CD4-positive, alpha-beta T cell (primary cell): ENCODE results near the gene NAT8. TPM values are rescaled to one million over a fixed set of nuclear protein-coding genes. Genes with fewer than 3 reads are reported as not detected.
"Not testable (repeated sequence)": the region's sequence is repeated elsewhere in the genome, so short reads cannot be mapped to it uniquely, and the experiment has no call there.

Experiments
- ATAC-seq: fragments of 200-7000 bp; cut with Tn5 transposase; one replicate; pipeline ENCODE4 v1.10.0; 2022; ENCODE audit warnings: mild to moderate bottlenecking; ENCODE audit not compliant: poor library complexity
- CTCF ChIA-PET: fragments of 350-600 bp; sonication (Branson Sonifier 250); formaldehyde crosslinking; loops from one replicate; lab custom pipeline; 2021; ENCODE audit warnings: antibody characterized with exemption, inconsistent platforms; lab: Charles Lee
- POLR2A ChIA-PET: fragments of 350-600 bp; sonication (Branson Sonifier 250); formaldehyde crosslinking; loops from one replicate; lab custom pipeline; 2021; ENCODE audit warnings: antibody characterized with exemption, inconsistent platforms; lab: Charles Lee
- DNase-seq, 14 experiments: peaks; one replicate each; pipeline ENCODE4 v3.0.0-alpha.2; 2013 to 2020; ENCODE audit warnings: mixed read lengths in 2 of 14
- H3K27ac ChIP-seq, 2 donors: one replicate each; pipeline versions ENCODE4 v1.5.1 to v1.7.0; 2013; ENCODE audit warnings: low read length in 2 of 2, low read depth in 1 of 2, mild to moderate bottlenecking in 1 of 2
- H3K27me3 ChIP-seq, 2 experiments: 1 replicate in 1 of 2; 2 replicates in 1 of 2; pipeline versions ENCODE4 v1.6.1 to v1.7.0; 2013; ENCODE audit warnings: low read length in 2 of 2, control low read depth in 1 of 2, mild to moderate bottlenecking in 1 of 2, moderate library complexity in 1 of 2; ENCODE audit not compliant: insufficient read depth in 2 of 2, control insufficient read depth in 1 of 2
- H3K36me3 ChIP-seq: one replicate; pipeline ENCODE4 v1.6.1; 2013; ENCODE audit warnings: low read length, control low read depth; ENCODE audit not compliant: insufficient read depth
- H3K4me1 ChIP-seq: one replicate; pipeline ENCODE4 v1.6.1; 2013; ENCODE audit warnings: low read length, control low read depth; ENCODE audit not compliant: insufficient read depth
- H3K4me3 ChIP-seq: one replicate; pipeline ENCODE4 v1.5.1; 2013; ENCODE audit warnings: mild to moderate bottlenecking, low read length, moderate library complexity
- H3K9me3 ChIP-seq, 2 experiments: 1 replicate in 1 of 2; 2 replicates in 1 of 2; pipeline versions ENCODE4 v1.6.1 to v1.7.0; 2013; ENCODE audit warnings: low read length in 2 of 2, mild to moderate bottlenecking in 2 of 2, control low read depth in 1 of 2, moderate library complexity in 1 of 2; ENCODE audit not compliant: control insufficient read depth in 1 of 2, insufficient read depth in 1 of 2
- H3K27ac Mint-ChIP-seq: one replicate; pipeline ENCODE4 v1.8.0; 2020; ENCODE audit warnings: mixed read lengths
- H3K27me3 Mint-ChIP-seq: one replicate; pipeline ENCODE4 v1.8.0; 2021; ENCODE audit warnings: mixed read lengths
- H3K36me3 Mint-ChIP-seq: one replicate; pipeline ENCODE4 v1.8.0; 2021; ENCODE audit warnings: low read depth, mixed read lengths
- H3K4me1 Mint-ChIP-seq: one replicate; pipeline ENCODE4 v1.8.0; 2021; ENCODE audit warnings: low read depth, mixed read lengths
- H3K4me3 Mint-ChIP-seq: one replicate; pipeline ENCODE4 v1.8.0; 2020; ENCODE audit warnings: mild to moderate bottlenecking, mixed read lengths
- H3K9me3 Mint-ChIP-seq: one replicate; pipeline ENCODE4 v1.8.0; 2020; ENCODE audit warnings: mixed read lengths
- intact Hi-C, 2 experiments: fragments of 100-400 bp; cut with DNase I in 1 of 2; cut with micrococcal nuclease in 1 of 2; formaldehyde crosslinking; loops; one replicate each; pipeline versions ENCODE4 v1.15.1 to v1.9.0; 2023 to 2025; cut with DNase I, micrococcal nuclease
- total RNA-seq, 174 experiments: library from RNA in 2 of 174; stranded (reverse) in 2 of 174; gene quantifications; one replicate each; pipeline ENCODE4 v1.2.3 and lab custom pipeline; 2021 to 2026
- TF ChIP-seq, protein P1 (sequence below): fragments of 200-600 bp; IDR thresholded peaks from one replicate; pipeline ENCODE4 v1.8.0; 2022; ENCODE audit warnings: antibody characterized with exemption, mild to moderate bottlenecking

The NAT8 gene
- total RNA-seq, 2 experiments from 2014 or later, result not detected

DNA sequence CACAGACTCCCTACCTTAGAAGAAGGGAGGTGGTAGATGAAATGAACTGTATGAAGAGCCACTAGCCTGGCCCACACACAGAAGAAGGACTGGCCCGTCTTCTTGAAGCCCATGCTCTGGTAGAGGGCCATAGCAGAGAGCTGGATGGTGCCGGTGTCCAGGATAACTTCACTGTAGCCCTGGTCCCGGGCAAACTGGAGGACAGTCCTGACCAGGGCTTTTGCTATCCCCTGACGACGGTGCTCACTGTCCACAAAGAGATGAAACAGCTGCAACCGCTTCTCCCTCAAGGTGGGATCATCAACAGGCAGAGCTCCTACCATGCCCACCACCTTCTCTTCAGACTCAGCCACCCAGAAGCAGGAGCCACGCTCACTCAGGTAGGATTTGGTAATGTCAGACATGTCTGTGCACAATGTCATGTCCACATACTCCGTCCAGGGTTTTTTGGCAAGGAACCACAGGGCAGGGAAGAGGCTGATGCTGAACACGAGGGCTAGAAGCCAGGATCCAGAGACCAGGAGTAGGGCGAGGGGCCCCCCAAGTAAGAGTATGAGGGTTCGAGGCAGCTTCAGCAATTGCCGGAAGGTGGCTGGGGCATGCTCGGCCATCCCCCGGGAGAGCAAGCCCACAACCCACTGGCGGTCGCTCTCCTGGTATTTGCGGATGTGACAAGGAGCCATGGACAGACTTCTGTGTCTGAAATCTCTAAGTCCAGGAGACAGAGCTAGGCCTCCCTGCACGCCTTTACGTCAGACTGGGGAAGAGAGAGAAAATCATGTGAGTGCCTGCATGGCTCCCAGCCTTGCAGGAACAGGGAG, 1.1 kb downstream of the NAT8 start:
- no peaks in the 10 kb centered on the region for H3K4me1 Mint-ChIP-seq
- H3K36me3 Mint-ChIP-seq, result peaks cover 4% of the 10 kb centered on the region
- H3K27me3 Mint-ChIP-seq, result peaks cover 11% of the 10 kb centered on the region
- H3K9me3 ChIP-seq, result peaks cover 9 to 10% of the 10 kb centered on the region in 2 experiments
- no peak overlapping the region for H3K4me3 ChIP-seq
- intact Hi-C loops, result no loop called here
- ChIA-PET CTCF (no interaction called here), POLR2A (no interaction called here)
- peaks cover 3% of the 10 kb centered on the region for H3K9me3 Mint-ChIP-seq
- H3K36me3 ChIP-seq, result no peaks in the 10 kb centered on the region
- no peak overlapping the region for H3K4me3 Mint-ChIP-seq
- no peaks in the 10 kb centered on the region for H3K27me3 ChIP-seq
- TF ChIP-seq, protein P1, sequence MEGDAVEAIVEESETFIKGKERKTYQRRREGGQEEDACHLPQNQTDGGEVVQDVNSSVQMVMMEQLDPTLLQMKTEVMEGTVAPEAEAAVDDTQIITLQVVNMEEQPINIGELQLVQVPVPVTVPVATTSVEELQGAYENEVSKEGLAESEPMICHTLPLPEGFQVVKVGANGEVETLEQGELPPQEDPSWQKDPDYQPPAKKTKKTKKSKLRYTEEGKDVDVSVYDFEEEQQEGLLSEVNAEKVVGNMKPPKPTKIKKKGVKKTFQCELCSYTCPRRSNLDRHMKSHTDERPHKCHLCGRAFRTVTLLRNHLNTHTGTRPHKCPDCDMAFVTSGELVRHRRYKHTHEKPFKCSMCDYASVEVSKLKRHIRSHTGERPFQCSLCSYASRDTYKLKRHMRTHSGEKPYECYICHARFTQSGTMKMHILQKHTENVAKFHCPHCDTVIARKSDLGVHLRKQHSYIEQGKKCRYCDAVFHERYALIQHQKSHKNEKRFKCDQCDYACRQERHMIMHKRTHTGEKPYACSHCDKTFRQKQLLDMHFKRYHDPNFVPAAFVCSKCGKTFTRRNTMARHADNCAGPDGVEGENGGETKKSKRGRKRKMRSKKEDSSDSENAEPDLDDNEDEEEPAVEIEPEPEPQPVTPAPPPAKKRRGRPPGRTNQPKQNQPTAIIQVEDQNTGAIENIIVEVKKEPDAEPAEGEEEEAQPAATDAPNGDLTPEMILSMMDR, result no peak
- H3K4me1 ChIP-seq, result no peaks in the 10 kb centered on the region
- H3K27ac ChIP-seq, result no peak overlapping the region
- ATAC-seq (no peak), DNase-seq (no peak)
- H3K27ac Mint-ChIP-seq, result no peak overlapping the region

DNA sequence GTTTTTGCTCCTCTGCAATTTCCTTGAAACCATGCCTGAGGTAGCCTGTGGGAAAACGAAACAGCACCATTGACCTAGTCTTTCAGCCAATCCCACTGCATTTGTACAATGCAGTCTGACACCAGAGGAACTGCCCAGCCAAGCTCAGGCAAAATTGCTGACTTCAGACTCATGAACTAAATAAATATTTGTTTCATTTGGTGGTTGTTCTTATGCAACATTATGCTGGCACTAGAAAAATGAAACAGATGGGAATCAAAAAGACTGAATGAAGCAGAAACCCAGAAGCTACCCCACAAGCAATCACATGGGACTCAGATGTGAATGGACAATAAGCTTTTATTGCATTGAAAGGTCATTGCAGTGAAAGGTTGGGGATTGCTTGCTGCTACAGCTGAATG, 1.7 kb downstream of the NAT8 start:
- ChIA-PET POLR2A (no interaction called here), CTCF (no interaction called here)
- peaks cover 4% of the 10 kb centered on the region for H3K36me3 Mint-ChIP-seq
- peaks cover 3% of the 10 kb centered on the region for H3K9me3 Mint-ChIP-seq
- peaks cover 11% of the 10 kb centered on the region for H3K27me3 Mint-ChIP-seq
- no peak for ATAC-seq
- Histone ChIP-seq H3K27me3 (no peaks in the 10 kb centered on the region), H3K4me1 (no peaks in the 10 kb centered on the region), H3K4me3 (no peak overlapping the region), H3K27ac (no peak overlapping the region), H3K9me3 (peaks cover 9 to 10% of the 10 kb centered on the region in 2 experiments), H3K36me3 (no peaks in the 10 kb centered on the region)
- no peak overlapping the region for H3K4me3 Mint-ChIP-seq
- no peak for DNase-seq
- no peak overlapping the region for H3K27ac Mint-ChIP-seq
- H3K4me1 Mint-ChIP-seq, result no peaks in the 10 kb centered on the region
- intact Hi-C loops, result no loop called here
- TF ChIP-seq, protein P1, result no peak

DNA sequence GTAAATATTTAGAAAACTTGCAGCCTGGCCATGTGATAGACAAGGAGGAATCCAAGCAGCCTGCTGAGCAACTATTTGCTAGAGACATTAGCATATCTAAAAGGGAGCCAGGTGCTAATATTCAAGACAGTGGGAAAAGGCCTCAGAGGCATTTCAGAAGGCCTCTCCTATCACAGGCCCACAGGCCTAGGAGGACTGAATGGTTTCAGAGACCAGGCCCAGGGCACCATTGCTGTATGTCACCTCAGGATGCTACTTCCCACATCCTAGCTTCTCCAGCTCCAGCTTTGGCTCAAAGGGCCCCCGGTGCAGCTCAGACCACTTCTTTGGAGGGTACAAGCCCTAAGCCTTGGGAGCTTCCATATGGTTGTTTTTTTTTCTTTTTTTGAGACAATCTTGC, 3.8 kb downstream of the NAT8 start:
- no peak overlapping the region for H3K27ac ChIP-seq
- TF ChIP-seq, protein P1, result no peak
- no peaks in the 10 kb centered on the region for H3K36me3 ChIP-seq
- H3K36me3 Mint-ChIP-seq, result peaks cover 4% of the 10 kb centered on the region
- intact Hi-C loops, result no loop called here
- H3K9me3 ChIP-seq, result peaks cover 9 to 10% of the 10 kb centered on the region in 2 experiments
- CTCF ChIA-PET, result no interaction called here
- no peaks in the 10 kb centered on the region for H3K27me3 ChIP-seq
- DNase-seq (no peak), ATAC-seq (no peak)
- H3K27me3 Mint-ChIP-seq, result peaks cover 6% of the 10 kb centered on the region
- H3K4me1 ChIP-seq, result no peaks in the 10 kb centered on the region
- peaks cover 3% of the 10 kb centered on the region for H3K9me3 Mint-ChIP-seq
- no peaks in the 10 kb centered on the region for H3K4me1 Mint-ChIP-seq
- POLR2A ChIA-PET, result no interaction called here
- no peak overlapping the region for H3K4me3 Mint-ChIP-seq
- H3K4me3 ChIP-seq, result no peak overlapping the region
- H3K27ac Mint-ChIP-seq, result no peak overlapping the region

DNA sequence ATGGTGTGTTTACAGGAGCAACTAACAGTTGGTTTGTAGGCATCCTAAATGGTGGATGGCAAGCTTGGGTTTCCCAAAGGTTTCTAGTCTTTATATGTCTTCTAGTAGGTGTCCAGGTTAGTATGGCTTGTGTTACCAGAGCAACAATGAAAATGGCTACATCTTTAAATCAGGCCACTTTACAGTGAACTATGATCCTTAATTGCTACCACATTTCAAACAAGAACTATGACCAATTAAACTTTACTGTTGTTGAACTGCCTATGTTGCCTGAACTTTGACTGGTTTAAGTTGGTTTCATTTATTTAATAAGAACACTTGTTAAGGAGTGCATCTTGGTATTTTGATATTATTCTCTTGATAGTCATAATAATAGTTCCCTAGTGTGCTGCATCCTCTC, 5.2 kb downstream of the NAT8 start:
- peaks cover 9 to 10% of the 10 kb centered on the region in 2 experiments for H3K9me3 ChIP-seq
- H3K4me1 Mint-ChIP-seq, H3K36me3 ChIP-seq, CTCF ChIA-PET, DNase-seq, H3K4me1 ChIP-seq, H3K27ac Mint-ChIP-seq, H3K4me3 Mint-ChIP-seq, H3K4me3 ChIP-seq, H3K27me3 ChIP-seq, H3K9me3 Mint-ChIP-seq, H3K27ac ChIP-seq, POLR2A ChIA-PET, ATAC-seq, H3K36me3 Mint-ChIP-seq, intact Hi-C loops, H3K27me3 Mint-ChIP-seq: not testable (repeated sequence)
